ENCODE results near the gene DTWD2.
"Not testable (repeated sequence)": the region's sequence is repeated elsewhere in the genome, so short reads cannot be mapped to it uniquely, and the experiment has no call there.

The DTWD2 gene

GRCh38 chr5:118883362-118883761, 105.0 kb downstream of the DTWD2 start:
- Histone ChIP-seq H3K36me3 (ENCODE audit: insufficient read depth, low read length) (no peaks in the 10 kb centered on the region), H3F3A (ENCODE audit: insufficient read depth, low read length) (no peaks in the 10 kb centered on the region), H2AFZ (ENCODE audit: low read length) (no peak overlapping the region), H3K9me2 (ENCODE audit: low read depth, low read length) (no peaks in the 10 kb centered on the region), H3K27me3 (ENCODE audit: insufficient read depth, low read length) (no peaks in the 10 kb centered on the region), H3K79me2 (ENCODE audit: insufficient read depth, low read length) (no peaks in the 10 kb centered on the region), H3K9ac (ENCODE audit: low read length) (no peak overlapping the region), H3K4me2 (ENCODE audit: low read length) (no peak overlapping the region), H3K9me3 (ENCODE audit: low read length) (no peaks in the 10 kb centered on the region), H3K4me3 (ENCODE audit: low read depth, low read length, poor library complexity, severe bottlenecking) (no peak overlapping the region), H4K20me1 (ENCODE audit: insufficient read depth, low read length) (no peaks in the 10 kb centered on the region), H3K27ac (ENCODE audit: low read depth, low read length, poor library complexity, severe bottlenecking) (no peak overlapping the region), H3K4me1 (ENCODE audit: insufficient read depth, low read length, severe bottlenecking) (no peaks in the 10 kb centered on the region)
- TF ChIP-seq CTCF (IDR thresholded peaks at IDR 0.05; ENCODE audit: low read length) (no peak), EZH2 (IDR thresholded peaks at IDR 0.05; ENCODE audit: borderline replicate concordance, low read length) (no peak)

GRCh38 chr5:118882666-118883065, 105.7 kb downstream of the DTWD2 start:
- H3K4me1 ChIP-seq (ENCODE audit: insufficient read depth, low read length, severe bottlenecking), result no peaks in the 10 kb centered on the region
- H2AFZ ChIP-seq (ENCODE audit: low read length), result no peak overlapping the region
- no peaks in the 10 kb centered on the region for H3K36me3 ChIP-seq (ENCODE audit: insufficient read depth, low read length)
- no peaks in the 10 kb centered on the region for H3K9me3 ChIP-seq (ENCODE audit: low read length)
- no peak overlapping the region for H3K4me3 ChIP-seq (ENCODE audit: low read depth, low read length, poor library complexity, severe bottlenecking)
- no peaks in the 10 kb centered on the region for H4K20me1 ChIP-seq (ENCODE audit: insufficient read depth, low read length)
- no peaks in the 10 kb centered on the region for H3F3A ChIP-seq (ENCODE audit: insufficient read depth, low read length)
- H3K4me2 ChIP-seq (ENCODE audit: low read length), result no peak overlapping the region
- no peak for TF ChIP-seq CTCF (IDR thresholded peaks at IDR 0.05; ENCODE audit: low read length)
- no peak for TF ChIP-seq EZH2 (IDR thresholded peaks at IDR 0.05; ENCODE audit: borderline replicate concordance, low read length)
- H3K9me2 ChIP-seq (ENCODE audit: low read depth, low read length), result no peaks in the 10 kb centered on the region
- no peak overlapping the region for H3K27ac ChIP-seq (ENCODE audit: low read depth, low read length, poor library complexity, severe bottlenecking)
- H3K27me3 ChIP-seq (ENCODE audit: insufficient read depth, low read length), result no peaks in the 10 kb centered on the region
- no peaks in the 10 kb centered on the region for H3K79me2 ChIP-seq (ENCODE audit: insufficient read depth, low read length)
- no peak overlapping the region for H3K9ac ChIP-seq (ENCODE audit: low read length)

GRCh38 chr5:118876852-118877251, 111.5 kb downstream of the DTWD2 start:
- not testable (repeated sequence) for H3K4me2 ChIP-seq (ENCODE audit: low read length); H3F3A ChIP-seq (ENCODE audit: insufficient read depth, low read length); H3K27me3 ChIP-seq (ENCODE audit: insufficient read depth, low read length); H3K36me3 ChIP-seq (ENCODE audit: insufficient read depth, low read length); H3K4me3 ChIP-seq (ENCODE audit: low read depth, low read length, poor library complexity, severe bottlenecking); H3K9me2 ChIP-seq (ENCODE audit: low read depth, low read length); H2AFZ ChIP-seq (ENCODE audit: low read length); H4K20me1 ChIP-seq (ENCODE audit: insufficient read depth, low read length); H3K79me2 ChIP-seq (ENCODE audit: insufficient read depth, low read length); H3K4me1 ChIP-seq (ENCODE audit: insufficient read depth, low read length, severe bottlenecking); H3K9me3 ChIP-seq (ENCODE audit: low read length); H3K27ac ChIP-seq (ENCODE audit: low read depth, low read length, poor library complexity, severe bottlenecking); H3K9ac ChIP-seq (ENCODE audit: low read length)

- no peaks in the 10 kb centered on the region for H3K9me2 ChIP-seq (ENCODE audit: low read depth, low read length)
- no peak for TF ChIP-seq CTCF (IDR thresholded peaks at IDR 0.05; ENCODE audit: low read length)
- no peak for TF ChIP-seq EZH2 (IDR thresholded peaks at IDR 0.05; ENCODE audit: borderline replicate concordance, low read length)
- no peaks in the 10 kb centered on the region for H3K9me3 ChIP-seq (ENCODE audit: low read length)
- no peaks in the 10 kb centered on the region for H3K36me3 ChIP-seq (ENCODE audit: insufficient read depth, low read length)
- no peak overlapping the region for H3K9ac ChIP-seq (ENCODE audit: low read length)
- H3K4me1 ChIP-seq (ENCODE audit: insufficient read depth, low read length, severe bottlenecking), result no peaks in the 10 kb centered on the region
- no peak overlapping the region for H3K27ac ChIP-seq (ENCODE audit: low read depth, low read length, poor library complexity, severe bottlenecking)
- H3K4me3 ChIP-seq (ENCODE audit: low read depth, low read length, poor library complexity, severe bottlenecking), result no peak overlapping the region
- H3K79me2 ChIP-seq (ENCODE audit: insufficient read depth, low read length), result no peaks in the 10 kb centered on the region
- no peaks in the 10 kb centered on the region for H3K27me3 ChIP-seq (ENCODE audit: insufficient read depth, low read length)
- no peaks in the 10 kb centered on the region for H4K20me1 ChIP-seq (ENCODE audit: insufficient read depth, low read length)
- H3F3A ChIP-seq (ENCODE audit: insufficient read depth, low read length), result no peaks in the 10 kb centered on the region
- no peak overlapping the region for H2AFZ ChIP-seq (ENCODE audit: low read length)
- H3K4me2 ChIP-seq (ENCODE audit: low read length), result no peak overlapping the region
Measured at GRCh38 chr5:118875131-118875530, 113.2 kb downstream of the DTWD2 start.
